DMS153 (cell line): Measurements from ENCODE around the gene PLEKHO2.

Experiments
- DNase-seq: peaks from one replicate; lab custom pipeline; 2025; lab: John Stamatoyannopoulos, UW

PLEKHO2 gene

DNA sequence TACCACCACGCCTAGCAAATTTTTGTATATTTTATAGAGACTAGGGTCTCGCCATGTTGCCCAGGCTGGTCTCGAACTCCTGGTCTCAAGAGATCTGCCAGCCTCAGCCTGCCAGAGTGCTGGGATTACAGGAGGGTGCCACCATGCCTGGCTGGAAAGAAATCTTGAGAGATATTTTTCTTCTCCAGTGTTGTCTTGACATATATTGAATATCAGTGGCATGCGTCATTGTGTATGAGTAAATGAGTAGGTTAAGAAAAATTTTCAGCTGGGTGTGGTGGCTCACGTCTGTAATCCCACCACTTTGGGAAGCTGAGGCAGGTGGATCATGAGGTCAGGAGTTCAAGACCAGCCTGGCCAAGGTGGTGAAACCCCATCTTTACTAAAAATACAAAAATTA, 12.7 kb upstream of the PLEKHO2 start:
- DNase-seq, result no peak

DNA sequence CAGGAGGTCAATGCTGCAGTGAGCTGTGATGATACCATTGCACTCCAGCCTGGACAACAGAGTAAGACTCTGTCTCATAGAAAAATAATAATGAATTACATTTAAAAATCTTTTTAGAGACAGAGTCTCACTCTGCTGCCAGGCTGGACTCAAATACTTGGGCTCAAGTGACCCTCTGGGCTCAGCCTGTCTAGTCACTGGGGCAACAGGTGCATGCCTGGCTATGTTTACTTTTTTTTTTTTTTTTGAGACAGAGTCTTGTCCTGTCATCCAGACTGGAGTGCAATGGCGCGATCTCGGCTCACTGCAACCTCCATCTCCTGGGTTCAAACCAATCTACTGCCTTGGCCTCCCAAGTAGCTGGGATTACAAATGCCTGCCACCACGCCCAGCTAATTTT, 8.0 kb upstream of the PLEKHO2 start:
- DNase-seq, result no peak

DNA sequence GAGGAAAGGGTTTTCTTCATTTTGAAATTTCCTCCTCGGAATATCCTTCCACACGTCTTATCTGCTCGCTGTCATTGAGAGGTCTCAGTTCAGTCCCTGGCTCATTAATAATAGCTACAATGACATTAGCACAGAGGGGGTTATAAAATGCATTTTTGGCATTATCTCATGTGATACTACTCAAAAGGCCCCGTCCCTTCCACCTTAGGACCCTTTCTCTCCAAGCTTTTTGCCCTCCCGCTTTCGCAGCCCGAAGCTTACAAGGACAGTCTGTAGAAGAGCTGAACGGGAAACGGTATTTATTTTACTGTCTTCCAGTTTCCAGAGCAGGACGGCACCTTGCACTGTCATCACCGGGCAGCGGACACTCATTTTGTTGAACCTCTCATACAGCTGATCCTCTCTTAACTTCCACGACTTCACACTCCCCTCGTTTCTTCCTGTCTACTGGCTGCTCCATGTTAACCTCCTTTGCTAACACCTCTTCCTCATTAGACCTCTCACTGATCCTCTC, 5.6 kb upstream of the PLEKHO2 start:
- no peak for DNase-seq

DNA sequence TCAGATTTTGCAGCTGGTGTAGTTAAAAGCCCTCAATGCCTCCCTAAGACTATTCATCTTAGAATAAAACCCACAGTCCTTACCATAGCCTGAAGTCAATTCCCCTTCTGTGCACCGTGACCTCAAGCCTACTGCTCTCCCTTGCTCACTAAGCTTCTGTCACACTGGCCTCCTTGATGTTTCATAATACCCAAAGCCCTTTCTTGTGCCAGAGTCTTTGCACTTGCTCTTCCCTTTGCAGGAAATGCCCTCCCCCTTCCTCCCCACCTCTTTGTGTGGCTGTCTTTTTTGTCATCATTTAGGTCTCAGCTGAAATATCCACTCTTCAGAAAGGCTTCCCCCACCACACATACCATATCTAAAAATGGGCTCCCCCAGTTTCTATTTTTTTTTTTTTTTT, 4.2 kb upstream of the PLEKHO2 start:
- DNase-seq, result no peak

DNA sequence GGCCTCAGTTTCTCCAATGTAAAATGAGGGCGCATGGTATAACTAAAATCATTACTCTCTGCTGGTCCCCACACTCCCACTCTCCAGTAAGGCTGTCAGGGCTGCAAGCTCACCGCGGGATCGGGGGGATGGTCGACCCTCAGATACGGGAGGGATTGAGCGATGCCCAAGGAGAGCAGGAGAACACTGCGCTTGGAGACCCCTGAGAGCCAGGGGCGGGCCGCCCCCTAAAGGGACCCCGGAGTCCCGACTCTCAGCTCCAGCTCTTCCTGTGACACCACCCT, 713 bp upstream of the PLEKHO2 start:
- DNase-seq, result no peak

DNA sequence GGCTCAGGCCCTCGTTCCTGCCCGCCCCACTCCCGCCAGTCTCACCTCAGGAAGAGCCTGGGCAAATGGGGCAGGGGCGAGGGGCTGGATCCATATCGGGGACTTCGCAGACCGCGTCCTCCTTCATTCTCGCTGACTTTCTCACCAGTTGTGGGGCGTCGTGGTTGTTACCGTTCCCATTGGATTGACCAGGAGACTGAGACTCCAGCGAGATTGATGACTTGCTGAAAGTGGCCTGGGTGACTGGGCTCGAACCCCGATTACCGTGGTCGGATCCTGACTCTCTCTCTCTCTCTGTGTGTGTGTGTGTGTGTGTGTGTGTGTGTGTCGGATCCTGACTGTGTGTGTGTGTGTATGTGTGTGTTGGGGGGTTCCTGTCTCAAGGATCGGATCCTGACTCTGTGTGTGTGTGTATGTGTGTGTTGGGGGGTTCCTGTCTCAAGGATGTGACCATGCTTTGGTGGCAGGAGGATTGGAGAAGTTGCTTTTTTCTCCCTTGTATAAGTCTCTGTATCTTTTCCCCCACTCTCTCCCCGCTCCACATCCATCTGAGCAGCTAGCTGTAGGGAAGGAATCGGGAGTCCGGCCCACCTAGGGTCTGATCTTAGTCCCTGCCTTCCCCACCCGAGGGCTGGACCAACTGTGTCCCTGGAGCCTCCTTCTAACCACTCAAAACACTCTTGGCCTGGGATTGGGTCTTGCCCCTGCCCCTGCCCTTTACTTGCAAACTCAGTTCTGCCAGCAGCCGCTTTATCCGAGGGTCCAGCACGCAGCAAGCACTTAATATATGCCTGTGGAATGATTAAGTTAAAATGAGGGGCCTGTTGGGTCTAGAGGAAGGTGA, 603 bp downstream of the PLEKHO2 start:
- DNase-seq, result no peak

DNA sequence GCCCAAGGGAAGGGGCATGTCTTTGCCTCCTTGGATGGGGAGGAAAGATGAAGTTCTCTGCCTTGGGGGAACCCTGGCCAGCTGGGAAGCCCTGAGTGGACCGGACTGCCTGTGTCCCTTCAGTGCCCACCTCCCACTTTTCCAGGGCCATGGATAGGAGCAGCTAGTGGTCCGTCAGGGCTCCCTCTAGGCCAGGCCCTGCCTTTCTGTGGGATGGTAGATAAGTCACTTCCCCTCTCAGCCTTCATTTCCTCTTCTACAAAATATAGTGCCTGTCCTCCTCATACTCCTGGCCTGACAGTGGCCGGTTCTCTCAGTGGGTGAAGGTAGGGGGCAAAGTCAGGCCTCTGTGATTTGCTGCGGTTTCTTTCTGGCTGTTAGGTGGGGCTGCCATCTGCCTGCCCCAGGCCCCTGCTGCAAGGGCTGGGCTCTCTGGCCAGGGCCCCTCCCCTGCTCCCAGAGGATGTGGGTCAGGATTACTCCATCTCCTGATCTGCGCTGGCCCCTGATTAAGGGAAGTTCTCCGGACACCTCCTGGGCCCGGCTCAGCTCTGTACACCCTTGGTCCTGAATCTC, 1.4 kb downstream of the PLEKHO2 start:
- no peak for DNase-seq

DNA sequence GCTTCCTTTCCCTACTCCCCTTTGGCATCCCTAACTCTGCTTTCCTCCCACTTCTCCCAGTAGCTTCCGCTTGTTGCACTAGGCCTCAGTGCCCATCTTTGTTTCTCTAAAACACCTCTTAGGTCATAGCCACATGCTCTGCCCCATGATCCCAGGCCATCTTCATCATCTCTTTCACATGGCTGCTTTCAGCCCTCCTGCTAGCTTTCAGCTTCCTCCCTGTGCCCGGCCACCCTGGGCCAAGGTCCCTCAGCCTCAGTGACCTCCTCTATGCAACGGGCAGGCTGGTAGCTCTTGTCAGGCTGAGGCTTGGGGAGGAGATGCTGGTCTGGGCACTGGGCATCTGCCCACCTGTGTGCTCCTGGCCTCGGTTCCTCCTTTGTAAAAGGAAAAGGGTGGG, 2.3 kb downstream of the PLEKHO2 start:
- no peak for DNase-seq

DNA sequence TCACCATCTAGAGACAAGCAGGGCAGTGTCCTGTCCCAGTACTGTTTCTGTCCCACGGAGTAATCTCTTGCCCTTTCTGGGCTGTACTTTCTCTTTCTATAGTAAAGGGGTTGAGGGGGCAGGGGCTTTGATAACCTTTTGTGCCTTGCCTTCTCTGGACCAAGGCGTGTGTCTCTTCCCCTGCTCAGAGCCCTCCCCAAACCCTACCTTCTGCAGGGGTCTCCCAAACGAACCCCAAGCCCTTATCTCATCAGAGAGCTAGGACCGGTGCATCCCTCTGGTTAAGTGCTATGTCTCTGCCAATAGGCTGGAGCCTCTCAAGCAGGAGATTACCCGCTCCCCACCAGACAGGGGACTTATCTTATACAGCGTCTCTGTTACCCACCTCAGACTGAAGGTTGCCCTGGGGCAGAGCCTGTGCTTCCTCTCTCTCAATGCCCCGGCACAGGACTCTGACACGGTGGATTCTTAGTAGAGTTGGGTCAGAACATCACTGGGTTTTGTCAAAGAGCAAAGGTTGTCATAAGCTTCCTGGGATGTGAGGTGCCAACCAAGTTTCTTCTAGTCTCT, 2.9 kb downstream of the PLEKHO2 start:
- DNase-seq, result no peak

DNA sequence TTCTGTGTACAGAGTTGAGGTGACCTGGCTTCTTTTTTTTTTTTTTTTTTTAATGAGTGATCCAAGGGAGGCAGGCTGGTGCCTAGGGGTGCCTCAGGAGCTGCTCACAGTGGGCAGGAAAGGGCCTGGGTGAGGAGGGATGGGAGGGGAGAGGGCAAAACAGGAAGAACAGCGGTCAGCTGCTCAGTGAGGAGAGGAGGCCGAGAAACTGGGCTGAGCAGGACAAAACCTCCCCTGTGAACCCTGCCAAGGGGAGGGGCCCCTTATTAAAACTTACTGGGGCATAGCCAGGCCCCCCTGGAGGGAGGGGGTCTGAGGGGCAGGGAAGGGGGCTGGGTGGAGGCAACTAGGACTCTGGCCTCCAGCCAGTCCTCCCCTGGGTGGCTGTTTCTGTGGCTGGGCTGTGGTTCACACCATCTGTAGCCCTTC, 3.5 kb downstream of the PLEKHO2 start:
- no peak for DNase-seq

DNA sequence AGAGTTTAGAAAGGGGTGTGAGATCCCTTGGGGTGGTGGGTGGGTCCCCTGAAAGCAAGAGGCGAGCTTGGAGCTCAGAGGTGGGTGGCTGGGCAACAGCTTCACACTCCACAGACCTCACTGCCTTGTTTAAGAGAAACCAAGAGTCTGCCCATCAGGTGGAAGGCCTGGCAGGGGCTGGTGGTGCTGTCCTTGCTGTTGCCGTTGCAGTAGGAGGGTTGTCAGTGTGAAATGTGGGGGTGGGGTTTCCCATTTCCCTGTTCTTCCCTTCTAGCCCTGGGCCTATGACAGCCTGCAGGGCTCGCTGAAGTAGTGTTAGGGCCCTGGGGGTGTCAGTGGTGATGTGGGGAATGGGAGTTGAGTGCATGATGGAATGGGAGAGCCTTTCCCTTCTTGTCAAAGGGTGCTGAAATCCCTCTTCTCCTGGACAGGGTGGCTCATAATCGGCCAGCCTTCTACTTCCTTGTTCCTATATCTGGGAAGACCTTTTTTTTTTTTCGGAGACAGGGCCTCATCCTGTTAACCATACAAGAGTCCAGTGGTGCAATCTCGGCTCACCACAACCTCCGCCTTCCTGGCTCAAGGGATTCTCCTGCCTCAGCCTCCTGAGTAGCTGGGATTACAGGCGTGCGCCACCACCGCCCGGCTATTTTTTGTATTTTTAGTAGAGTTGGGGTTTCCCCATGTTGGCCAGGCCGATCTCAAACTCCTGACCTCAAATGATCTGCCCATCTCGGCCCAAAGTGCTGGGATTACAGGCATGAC, 4.3 kb downstream of the PLEKHO2 start:
- no peak for DNase-seq

DNA sequence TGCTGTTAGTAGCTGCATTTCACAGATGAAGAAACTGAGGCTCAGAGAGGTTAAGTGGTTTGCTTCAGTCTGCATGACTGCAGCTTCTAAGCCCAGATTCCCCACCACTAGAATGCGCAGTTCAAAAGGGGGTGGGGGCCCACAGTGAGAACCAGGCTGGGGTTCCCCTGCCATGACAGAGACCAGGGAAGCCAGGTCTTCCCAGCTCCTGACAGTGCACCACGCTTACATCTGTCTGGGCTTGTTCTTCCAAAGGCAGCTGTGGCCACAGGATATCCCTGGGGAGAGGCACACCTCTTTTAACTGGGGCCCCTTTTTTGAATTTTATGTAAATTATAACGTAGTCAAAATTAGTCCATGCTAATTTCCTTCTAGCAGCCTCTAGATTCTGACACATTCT, 5.3 kb downstream of the PLEKHO2 start:
- DNase-seq, result no peak

DNA sequence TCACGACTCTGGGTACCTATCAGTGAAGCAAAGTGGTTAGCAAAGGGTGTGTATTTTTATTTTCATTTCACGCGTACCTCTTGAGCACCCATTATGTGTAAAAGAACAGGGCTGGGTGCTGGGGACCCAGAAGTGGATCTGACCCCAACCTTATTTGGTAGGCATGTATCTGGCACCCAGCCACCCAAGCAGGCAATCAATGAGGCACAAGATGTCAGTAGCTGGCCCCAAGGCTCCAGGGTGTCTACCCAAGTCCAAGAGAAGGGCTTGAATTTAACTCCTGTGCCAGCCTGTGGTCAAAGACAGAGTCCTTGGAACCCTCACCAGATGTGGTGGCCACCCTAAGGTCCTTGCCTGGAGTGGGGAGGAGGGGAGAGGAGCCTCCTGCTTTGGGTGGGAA, 5.7 kb downstream of the PLEKHO2 start:
- DNase-seq, result no peak

DNA sequence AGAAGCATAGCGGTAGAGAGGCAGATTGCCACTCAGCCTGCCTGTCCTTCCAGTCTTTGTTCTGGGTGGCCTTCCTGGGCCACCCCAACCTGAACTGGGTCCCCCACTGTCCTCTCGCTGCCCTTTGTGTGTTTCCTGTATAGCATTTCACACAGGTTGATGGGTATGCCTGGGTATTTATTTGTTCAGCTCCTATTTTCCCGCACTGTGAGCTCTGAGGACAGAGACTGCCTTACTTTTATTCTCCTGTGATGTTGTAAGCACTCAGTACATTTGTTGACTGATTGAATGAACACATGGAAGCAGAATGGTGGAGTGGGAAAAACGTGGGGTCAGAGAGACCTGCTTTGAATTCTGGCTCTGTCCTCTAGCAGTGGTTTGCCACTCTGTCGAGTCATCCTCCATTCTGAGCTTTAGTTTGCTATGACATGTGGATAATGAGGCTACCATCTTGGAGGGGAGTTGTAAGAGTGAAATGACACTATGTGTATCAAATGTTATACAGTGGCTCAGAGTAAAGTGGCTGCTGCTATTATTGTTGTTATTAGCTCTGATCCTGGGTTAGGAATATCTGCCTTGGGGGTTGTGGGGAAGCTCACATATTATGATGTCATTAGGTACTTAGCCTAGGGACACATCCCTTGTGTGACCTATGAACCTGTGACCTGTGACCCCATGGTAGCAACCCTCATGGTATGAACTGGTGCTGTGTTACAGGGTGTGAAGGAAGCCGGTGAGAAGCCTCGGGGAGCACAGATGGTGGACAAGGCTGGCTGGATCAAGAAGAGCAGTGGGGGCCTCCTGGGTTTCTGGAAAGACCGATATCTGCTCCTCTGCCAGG, 6.4 kb downstream of the PLEKHO2 start:
- DNase-seq, result no peak

DNA sequence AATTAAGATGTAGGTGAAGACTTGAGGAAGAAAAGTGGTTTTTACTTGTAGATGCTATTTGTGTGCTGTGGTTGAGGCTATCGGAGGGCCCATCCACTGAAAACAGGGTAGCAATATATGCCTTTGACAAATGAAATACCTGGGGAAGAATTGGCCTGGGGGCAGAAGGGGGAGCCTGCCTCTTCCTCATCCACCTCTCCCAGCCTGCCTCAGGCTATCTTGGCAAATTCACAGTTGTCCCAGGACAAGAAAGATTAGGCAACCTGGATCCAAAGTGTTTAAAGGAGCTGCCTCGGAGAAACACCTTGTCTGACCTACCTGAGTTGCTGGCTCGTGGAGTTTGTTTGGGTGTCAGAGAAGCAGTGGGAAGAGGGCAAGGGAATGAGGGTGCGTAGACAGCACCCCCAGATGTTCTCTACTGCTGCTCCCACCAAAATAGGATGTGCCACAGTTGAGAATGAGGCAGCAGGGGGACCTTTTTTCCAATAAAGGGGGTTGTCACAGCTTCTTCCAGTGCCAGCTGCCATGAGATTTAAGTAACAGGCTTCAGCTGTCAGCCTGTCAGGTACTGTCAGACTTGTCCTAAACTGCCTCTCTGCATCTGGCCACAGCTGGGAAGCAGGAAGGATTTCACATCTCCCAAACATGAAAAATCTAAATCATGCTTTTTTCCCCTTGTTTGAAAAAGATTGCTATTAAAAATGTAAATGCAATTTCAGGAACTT, 9.2 kb downstream of the PLEKHO2 start:
- no peak for DNase-seq

DNA sequence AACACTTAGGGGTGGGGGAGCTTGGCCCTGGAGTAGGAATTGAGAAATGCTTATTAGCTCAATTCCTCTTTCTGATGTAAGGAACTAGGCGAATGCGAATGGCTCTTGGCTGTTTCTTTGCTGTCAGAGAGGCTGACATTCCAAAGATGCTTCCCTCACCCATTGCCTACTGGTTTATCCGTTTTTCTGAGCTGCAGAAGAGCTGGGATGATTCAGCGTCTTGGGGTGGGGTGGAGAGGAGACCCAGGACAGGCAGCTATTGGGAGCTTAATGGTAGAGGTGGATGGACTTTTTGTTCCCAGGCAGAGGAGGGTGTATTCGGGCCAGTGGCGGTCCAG, 9.8 kb downstream of the PLEKHO2 start:
- no peak for DNase-seq

DNA sequence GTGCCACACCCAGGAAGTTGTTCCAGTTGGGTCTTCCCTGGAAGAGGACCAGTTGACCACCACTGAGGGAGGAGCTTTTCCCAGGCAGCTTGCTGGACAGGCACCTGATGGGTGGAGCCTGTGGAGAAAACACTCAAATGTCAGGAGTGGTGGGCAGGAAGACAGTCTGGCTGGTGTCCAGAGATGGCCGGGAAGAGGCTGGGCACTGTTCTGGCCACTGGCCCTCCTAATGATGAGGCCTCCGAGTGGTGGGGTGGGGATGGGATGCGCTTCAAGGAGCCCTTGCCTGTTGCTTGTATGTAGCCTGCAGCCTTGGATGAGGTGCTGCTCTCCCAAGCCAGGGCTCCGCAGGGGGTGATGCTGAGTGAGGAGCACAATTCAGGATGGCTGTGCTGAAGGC, 12.3 kb downstream of the PLEKHO2 start:
- DNase-seq, result no peak

DNA sequence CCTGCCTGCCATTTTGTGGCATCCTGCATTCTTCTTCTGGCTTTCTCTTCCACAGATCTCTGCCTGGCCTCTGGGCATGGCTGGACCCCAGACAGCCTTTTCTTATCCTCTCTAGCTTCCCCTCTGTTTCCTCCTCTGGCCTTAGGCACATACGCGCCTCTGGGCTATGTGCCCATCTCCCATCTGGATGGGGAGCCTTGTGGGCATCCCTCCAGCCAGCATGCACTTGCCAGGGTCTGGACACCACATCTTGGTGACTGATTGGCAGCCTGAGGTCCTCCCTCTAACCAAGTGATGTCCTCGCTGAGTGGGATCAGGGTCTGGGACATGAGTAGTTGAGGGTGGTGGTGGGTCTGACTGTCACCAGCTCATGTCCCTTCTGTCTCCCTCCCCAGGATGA, 12.8 kb downstream of the PLEKHO2 start:
- no peak for DNase-seq

DNA sequence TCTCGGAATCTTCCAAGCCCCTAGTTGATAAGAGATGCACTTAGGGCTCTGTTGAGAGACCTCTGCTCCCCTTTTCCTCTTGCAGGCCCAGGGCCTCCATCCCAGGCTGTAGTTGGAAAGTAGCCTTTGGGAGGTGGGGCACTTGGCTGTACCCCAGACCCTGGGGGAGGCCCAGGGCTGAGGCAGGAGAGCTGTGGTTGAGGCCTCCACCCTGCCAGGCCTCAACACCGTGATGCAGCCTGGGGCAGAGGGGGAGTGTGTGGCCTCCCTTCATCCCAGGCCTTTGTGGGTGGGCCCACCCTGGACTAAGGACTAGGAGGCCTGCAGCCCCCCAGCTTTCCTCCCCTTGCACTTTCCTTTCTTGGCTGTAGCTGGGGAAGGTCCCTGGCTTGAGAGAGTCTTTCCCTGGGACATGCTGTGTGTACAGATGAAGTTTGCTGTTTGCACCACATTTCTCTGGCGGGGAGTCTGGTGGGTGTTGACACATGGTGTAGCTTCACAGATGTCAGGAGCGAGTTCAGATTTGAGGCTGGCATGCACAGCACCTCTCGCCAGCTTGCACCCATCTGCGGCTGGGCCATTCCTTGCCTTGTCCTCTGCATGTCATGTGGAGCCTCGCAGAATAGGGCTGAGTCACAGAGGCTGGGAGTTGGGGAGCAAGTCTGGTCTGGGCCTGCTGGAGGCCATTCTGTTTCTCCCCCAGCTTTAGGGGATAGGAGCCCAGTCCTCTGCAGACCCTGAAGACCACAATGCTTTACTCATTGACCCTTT, 13.7 kb downstream of the PLEKHO2 start:
- no peak for DNase-seq

DNA sequence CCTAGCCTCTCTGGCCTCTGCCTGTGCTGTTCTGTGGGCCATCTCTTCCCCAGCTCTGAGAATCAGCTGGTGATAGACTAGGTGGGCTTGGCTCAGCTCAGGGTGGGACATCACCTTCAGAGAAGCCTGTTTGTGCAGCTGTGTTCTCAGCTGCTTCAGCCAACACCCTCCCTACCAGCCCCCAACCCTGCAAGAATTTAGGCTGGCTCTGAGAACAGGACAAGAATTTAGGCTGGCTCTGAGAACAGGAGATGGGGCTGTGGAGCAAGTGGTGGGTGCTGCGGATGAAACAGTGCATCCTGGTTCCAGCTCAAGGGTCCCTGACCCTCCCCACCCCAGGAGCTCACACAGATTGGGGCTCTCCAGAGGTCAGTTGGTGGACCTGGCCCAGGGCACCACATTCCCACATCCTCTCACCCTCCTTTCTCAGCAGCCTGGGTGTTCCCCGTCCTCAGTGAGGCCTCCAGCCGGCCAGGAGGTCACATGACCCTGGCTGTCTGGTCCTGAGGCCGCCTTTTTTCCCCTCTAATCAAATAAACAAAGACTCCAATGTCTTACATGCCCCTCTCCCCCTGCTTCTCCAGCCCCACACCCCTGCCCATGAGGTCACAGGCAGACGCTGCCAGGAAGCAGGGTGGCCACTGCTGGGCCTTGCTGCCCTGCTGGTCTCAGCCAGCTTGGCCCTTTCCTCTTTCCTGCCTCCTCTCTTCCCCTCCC, 14.9 kb downstream of the PLEKHO2 start:
- no peak for DNase-seq
